Measurements from ENCODE around the gene ANK3.
"Not testable (repeated sequence)": the region's sequence is repeated elsewhere in the genome, so short reads cannot be mapped to it uniquely, and the experiment has no call there.

Gene ANK3

DNA sequence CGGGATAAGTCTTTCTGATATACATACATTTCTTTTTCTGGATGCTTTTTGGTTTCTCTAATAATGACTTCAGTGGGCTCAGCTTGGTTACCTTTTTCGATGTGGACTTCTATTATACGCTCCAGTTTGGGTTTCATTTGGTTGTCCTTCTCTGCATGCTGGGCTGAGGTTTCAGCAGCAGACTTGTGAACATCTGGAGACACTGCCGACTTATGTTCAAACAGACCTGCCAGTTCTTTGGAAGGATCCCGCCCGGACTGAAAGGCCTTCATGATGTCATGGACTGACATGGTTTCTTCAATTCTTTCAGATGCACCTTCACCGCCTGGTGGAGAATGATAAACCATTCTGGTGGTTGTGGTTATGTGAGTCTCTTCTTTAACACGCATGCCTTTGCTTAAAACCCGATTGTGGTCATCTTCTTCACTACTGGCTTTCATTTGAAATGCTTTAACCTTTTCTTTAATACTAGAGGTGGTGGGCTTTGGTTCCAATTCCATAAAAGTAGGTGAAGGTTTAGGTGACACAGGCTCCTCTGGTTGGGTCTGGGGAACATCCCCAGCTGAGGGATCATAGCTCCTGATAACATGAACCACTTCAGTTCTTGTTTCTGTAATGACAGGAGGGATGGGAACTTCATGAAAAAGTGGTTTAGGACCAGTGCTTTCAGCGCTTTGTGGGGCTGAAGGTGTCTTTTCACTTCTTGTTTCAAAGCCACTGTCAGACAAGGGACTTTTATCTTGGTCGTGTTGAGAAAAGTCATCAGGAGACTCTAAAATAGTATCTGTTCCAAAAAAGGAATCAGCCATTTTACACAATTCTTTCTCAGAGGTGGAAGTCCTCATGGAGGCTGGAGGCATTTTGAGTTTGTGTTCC, 315.7 kb downstream of the ANK3 start:
- DNase-seq = no peak

DNA sequence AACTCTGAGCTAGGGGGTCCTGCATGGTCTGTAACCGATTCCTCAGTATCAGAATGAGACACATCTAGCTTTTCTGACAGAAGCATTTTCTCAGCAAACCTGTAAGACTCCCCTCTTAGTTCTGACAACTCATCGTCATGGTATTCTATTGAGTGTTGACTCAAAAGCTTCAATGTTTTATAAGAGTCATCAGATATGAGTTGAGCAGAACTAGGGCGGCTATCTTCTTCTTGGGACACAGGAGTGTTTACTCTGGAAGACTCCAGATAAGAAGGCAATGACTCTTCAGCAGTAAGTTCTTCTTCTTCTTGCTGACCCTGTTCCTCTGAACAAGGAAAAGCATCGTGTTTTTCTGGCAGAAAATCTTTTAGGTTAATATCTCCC, 316.3 kb downstream of the ANK3 start:
- DNase-seq = no peak

DNA sequence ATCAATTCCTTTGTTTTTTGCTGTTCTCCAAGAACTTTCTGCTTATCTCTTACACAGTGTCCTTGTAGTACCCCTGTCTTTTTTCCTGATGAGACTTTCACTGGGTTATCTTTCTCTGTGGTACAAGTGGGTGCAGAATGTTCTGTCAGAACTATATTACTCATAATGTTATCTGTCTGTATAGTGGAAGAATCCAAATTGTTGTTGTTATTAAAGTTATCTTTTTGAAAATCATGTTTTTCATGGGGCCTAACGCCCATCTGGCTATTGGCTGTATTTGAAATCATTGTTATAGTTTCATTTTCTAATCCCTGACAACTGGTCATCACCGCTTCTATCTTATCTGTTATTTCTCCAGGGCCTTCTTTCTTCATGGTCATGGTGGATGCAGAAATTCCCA, 320.4 kb downstream of the ANK3 start:
- DNase-seq = no peak

GRCh38 chr10:60050366-60050765, 339.3 kb downstream of the ANK3 start:
- no peak for DNase-seq

- no peak for DNase-seq
Observed at GRCh38 chr10:60048091-60048501, 341.6 kb downstream of the ANK3 start.

GRCh38 chr10:60045571-60045970, 344.1 kb downstream of the ANK3 start:
- no peak for DNase-seq

DNA sequence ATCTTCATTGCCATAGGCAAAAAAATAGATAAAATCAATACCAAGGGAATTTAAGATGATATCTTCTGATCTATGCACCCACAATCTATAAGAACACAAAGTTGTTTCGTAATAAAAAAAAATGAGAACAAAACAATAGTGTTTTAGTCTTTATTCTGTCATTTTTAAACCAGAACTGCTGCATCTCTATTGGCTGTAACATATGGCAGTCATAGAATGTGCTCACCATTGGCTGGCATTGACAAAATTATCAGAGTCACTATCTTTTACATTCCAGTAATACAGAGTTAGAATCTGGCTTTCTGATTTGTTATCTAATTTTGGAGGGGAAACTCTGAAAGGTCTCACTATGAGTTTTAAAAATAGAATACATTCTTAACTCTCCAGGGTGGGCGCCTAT, 344.7 kb downstream of the ANK3 start:
- no peak for DNase-seq

GRCh38 chr10:60044242-60044641, 345.4 kb downstream of the ANK3 start:
- no peak for DNase-seq

GRCh38 chr10:60043561-60044241, 346.0 kb downstream of the ANK3 start:
- DNase-seq = no peak

- DNase-seq = no peak
Observed at GRCh38 chr10:60042914-60043313, 346.8 kb downstream of the ANK3 start.

- peak in 1 of 2 experiments; percentile 15 for DNase-seq
Observed at GRCh38 chr10:60042262-60042661, 347.4 kb downstream of the ANK3 start.

- no peak for DNase-seq
Observed at GRCh38 chr10:60041489-60042133, 348.1 kb downstream of the ANK3 start.

DNA sequence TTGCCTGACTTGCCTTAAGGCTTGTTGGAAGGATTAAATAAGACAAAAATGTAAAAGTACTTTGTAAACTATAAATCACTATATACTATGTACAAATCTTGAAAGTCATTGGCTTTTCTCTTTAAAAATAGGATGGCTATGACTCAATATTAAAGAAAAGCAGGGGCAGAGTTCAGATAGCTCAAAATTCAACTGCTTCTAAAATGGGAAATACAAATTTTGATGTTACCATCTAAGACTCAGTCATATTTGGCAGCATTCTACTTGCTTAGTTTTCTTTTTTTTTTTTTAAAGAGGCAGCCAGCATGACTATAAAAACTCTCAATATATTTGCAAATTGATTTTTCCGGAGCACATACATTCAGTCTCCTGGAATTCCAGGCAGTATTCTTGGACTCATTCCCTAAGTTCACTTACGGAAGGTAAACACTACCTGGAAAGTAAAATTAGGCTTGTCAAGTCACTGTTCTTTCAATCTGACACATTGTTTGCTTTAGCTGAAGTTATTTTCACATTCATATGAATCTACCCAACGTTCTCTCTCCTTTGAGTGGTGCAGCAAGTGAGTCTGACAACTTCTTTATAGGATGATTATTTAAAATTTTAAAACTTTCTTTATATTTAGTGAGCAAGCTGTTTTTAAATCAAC, 349.5 kb downstream of the ANK3 start:
- DNase-seq = no peak

- DNase-seq = no peak
Observed at GRCh38 chr10:60035984-60036383, 353.7 kb downstream of the ANK3 start.

DNA sequence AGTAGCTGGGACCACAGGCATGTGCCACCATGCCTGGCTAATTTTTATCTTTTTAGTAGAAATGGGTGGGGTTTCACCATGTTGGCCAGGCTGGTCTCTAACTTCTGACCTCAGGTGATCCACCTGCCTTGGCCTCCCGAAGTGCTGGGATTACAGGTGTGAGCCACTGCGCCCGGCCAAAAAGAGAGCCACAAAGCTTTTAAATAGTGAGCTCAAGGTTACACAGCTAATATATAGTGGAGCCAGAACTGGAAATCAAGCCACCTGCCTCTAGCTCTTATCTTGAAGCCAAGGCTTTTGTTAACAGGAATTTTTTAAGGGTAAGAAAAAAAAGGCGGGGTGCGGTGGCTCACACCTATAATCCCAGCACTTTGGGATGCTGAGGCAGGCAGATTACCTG, 354.3 kb downstream of the ANK3 start:
- not testable (repeated sequence) for DNase-seq

- peak; percentile 14 to 16 for DNase-seq
Observed at GRCh38 chr10:60032723-60033122, 357.0 kb downstream of the ANK3 start.

DNA sequence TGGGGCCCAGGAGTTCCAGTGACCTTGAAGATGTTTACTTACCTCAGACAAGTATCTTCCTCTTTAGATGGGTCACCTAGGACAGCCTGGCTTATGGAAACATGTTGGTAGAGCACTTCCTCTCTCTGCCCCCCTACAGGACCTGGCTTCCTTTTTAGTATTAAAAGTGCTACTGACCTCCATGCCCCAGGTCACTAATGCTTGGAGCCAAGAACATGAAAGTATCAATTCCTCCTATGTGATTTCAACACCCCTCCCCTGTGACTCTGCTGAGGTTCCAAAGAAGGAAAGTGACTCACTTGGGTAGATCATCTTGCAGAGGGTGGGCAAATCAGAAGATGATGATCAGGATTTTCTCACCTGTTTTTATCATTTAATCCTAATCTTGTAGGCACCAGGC, 358.0 kb downstream of the ANK3 start:
- no peak for DNase-seq

GRCh38 chr10:60031183-60031582, 358.5 kb downstream of the ANK3 start:
- DNase-seq = no peak

- no peak for DNase-seq
Observed at GRCh38 chr10:60029475-60029874, 360.2 kb downstream of the ANK3 start.

- no peak for DNase-seq
Observed at GRCh38 chr10:60028081-60028480, 361.6 kb downstream of the ANK3 start.

- DNase-seq = no peak
Observed at GRCh38 chr10:60025279-60025678, 364.4 kb downstream of the ANK3 start.

GRCh38 chr10:60024506-60024905, 365.2 kb downstream of the ANK3 start:
- DNase-seq = no peak

DNA sequence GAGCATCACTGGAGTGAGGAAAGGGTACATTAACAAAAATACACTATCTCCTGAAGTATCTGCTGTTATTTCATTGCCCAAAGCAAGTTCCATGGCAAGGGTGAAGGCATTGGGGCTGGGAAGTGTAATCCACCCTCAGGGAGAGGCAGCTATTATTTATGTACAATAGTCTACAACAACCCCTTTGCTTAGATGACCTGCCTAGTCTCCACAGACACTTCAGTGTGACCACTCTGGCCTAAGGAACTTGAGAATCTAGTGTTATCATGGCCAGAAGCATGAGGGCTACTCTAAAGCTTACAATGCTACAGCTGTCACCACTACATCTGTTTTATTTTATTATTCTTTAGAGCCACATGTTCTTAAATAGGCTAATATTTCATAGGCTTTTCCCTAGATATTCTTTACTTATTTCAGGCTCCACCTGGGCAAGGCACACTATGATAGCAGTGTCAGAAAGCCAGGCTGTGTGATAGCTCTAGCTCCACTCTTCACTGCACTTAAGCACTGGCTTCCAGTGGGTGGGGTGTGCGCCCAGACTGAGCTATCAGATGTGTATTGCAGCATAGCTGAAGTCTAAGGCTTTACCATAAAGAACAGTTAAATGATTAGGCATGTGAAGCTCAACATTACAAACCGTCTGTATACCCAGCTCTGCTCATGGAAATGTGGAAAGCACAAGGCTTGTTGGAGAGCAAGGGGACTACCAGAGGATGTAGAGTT, 366.4 kb downstream of the ANK3 start:
- DNase-seq = no peak

Measured in NCI-H1930 (cell line).